Fibroblast of peridontal ligament (primary cell): ENCODE results near the gene FZR1.
"Not testable (repeated sequence)": the region's sequence is repeated elsewhere in the genome, so short reads cannot be mapped to it uniquely, and the experiment has no call there.

Experiments
- DNase-seq: peaks from one replicate; pipeline ENCODE4 v3.0.0-alpha.2; 2010; ENCODE audit errors: extremely low read depth

The FZR1 gene

DNA sequence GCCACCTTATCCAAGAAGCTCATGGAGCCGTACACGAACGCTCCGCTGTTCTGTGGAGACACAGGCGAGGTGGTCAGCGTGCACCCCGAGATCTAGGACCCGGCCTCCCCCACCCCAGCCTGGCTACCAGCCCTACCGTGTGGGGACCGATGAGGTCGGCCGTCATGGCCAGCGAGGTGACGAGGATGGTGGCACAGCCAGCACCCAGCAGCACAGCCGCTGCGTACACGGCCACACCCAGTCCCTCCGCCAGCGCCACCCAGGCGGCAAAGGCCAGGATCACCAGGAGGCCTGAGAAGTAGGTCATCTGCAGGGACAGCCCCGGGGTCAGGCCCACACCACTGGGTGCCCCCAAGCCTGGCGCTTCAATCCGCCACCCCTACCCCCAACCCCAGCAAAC lies 40.0 kb downstream of the FZR1 start:
- no peak for DNase-seq

DNA sequence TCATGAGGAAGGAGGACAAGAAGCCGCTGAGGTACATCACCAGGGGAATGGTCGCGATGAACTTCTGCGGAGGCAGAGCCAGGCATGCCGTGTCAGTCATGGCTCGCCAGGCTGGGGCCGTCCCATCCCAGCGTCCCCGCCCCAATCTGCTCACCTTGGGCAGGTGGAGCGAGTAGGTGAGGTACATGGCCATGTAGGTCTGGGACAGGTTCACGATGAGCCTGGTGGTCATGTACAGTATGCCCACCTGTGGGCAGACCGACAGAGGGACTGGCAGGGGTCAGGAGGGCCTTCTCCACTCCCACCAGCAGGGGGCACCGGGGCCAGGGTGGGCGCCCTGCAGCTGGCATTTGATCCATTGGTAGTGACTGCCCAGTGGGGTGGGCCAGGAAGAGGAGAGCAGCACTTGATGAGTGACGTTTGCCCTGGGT lies 41.2 kb downstream of the FZR1 start:
- no peak for DNase-seq

DNA sequence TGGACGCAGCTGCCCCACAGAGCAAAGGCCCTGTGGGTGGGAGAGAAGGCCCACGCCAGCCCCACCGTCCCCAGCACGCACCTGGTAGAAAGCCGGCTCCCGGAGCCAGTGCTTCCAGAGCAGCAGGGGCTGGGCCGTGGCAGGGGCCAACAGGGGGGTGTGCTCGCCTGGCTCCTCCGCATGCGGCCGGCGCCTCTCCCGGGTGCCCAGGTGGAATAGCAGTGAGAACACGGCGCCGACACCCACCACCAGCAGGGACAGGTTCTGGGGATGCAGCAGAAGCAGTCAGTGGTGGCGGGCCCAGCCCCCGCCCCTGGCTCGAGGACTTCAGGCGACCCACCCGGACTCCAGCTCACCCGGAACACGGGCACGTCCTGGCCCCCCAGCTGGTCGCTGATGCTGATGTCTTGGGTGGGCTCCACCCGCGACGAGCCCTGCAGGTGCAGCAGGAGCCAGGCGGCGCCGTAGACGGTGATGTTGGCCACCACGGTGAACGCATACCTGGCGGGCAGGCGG lies 41.7 kb downstream of the FZR1 start:
- DNase-seq, result no peak

DNA sequence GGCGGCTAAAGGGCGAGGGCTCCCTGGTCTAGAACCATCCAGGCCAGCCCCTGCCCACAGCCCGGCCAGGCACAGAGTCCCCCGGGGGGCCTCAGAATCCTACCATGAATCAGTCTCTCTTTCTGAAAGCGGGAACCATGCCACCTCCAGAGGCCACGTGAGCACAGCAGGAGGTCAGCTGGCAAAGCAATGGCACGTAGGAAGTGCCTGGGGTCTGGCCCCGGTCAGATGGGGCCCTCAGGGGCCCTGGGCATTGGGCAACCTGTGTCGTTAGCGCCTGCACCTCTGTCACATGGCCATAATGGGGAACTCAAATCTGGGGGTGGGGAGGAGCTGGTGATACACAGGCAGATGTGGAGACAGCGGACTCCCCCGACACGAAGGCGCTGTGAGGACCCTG lies 42.5 kb downstream of the FZR1 start:
- no peak for DNase-seq

DNA sequence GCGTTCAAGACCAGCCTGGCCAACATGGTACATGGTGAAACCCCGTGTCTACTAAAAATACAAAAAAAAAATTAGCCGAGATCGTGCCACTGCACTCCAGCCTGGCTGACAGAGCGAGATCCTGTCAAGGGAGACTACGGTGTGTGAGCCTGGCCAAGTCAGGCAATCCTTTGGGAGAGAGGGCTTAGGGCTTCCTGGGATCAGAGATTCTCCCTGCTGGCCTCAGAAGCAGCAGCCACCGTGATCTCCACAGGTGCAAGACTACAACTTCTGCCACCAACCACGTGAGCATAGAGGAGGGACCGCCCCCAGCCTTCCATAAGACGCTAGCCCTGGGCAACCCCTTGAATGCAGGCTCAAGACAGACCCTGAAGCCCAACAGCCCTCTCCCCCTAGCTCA lies 43.7 kb downstream of the FZR1 start:
- DNase-seq, result no peak

DNA sequence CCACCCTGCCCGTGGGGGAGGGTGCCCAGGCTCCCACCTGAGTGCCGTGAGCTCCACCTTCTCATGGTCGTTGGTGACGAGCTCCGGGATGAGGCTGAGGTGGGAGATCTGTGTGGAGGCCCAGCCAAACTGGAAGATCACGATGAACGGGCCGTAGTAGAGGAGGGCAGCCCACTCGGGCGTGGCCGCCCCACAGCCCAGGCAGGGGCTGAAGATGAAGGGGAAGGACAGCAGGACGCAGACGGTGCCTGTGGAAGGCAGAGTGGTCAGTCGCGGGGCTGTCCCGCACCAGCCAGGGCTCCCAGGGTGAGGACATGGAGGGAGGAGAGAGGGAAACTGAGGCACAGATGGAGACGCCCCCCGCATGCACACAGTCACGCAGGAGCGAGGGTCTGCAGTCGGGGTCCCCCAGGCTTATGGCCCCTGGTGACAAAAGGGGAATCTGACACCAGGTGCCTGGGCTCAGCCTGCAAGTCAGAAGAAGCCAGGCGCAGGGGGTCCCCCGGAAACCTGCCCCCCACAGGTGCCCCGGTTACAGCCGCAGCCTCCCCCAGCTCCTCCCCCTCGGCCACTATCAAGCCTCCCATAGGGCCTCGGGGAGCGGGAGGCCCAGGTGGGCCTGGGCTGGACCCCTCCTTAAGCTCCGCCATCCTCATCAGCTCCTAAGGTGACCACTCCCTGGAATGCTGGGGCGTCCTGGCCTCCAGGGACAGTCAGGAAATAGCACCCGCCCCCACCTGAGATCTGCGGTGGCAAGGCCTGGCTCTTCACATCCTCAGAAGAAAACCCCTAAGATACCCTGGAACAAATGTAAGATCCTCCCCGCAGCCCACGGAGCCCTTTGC lies 45.1 kb downstream of the FZR1 start:
- no peak for DNase-seq

DNA sequence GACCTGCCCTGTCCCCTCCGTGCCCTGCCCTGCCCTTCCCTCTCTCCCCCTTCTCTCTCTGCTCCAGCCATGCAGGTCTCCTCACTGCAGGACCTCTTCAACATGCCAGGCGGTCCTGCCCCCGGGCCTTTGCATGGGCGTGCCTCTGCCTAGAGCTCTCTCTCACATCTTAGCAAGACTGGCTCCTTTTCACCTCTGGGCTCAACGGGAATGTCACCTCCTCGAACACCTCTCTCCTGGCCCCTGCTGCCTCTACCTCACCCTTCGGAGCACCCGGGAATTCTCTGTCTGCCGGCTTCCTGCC lies 45.6 kb downstream of the FZR1 start:
- no peak for DNase-seq

DNA sequence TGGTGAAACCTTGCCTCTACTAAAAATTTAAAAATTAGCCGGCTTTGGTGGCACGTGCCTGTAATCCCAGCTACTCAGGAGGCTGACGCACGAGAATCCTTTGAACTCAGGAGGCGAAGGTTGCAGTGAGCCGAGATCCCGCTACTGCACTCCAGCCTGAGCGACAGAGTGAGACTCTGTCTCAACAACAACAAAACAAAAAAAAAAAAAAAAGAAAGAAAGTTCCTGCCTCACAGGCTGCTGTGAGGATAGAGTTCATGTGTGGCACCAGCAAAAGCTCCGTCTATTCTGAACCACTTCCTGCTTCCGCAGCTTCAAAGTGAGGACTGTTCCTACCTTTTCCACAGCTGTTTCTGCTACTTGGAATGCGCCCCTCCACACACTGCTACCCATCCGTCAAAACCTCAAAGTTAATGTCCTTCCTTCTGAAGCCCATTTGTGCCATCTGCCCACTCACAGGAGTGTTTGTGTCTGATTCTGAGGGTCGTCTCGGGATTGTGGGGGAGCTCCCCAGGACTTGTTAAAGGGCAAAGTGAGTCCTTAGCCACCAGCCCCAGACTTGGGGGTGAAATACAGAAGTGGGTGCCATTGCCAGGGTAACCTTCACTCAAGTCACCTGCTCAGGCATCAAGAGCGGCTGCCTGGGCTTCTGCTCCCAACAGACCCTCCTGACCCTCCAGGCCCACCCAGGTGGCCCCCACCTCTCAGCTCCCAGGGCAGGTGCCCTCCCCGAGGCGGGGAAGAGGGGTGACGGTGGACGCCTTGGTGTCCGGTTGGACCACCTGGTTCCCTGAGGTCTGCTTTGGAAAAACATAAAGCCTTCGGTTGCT lies 48.4 kb downstream of the FZR1 start:
- no peak for DNase-seq

DNA sequence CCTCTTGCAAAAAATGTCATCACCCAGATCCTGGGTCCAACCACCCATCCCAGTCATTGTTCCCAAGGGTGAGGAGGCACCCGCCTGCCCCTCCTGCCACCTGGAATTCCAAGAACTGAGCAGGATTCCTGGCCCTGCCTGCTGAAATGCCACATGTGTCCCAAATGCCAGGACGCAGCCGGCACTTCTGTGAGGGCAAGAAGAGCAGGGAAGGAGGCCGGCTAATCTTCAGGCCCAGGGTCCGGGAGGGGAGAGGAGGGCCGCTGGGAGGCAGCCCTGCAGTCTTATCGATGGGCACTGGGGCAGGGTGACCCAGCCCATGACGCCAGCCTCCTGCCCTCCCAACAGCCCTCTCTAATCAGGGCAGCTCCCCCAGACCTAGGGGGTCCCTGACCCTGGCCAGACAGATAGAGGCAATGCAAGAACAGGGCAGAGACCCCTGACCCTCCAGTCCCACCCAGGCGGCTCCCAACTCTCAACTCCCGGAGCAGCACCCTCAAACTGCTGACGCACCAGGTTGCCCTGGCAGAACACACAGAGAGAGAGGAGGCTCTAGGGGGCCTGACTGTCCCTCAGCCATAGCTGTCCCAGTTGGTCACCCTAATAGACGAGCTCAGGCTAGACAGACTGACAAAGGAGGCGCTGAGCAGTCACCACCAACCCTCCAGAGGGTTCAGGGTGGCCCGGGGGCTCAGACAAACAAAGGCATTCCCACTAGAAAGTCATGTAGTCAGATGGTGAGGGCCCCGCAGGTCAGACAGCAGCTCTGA lies 49.7 kb downstream of the FZR1 start:
- no peak for DNase-seq

DNA sequence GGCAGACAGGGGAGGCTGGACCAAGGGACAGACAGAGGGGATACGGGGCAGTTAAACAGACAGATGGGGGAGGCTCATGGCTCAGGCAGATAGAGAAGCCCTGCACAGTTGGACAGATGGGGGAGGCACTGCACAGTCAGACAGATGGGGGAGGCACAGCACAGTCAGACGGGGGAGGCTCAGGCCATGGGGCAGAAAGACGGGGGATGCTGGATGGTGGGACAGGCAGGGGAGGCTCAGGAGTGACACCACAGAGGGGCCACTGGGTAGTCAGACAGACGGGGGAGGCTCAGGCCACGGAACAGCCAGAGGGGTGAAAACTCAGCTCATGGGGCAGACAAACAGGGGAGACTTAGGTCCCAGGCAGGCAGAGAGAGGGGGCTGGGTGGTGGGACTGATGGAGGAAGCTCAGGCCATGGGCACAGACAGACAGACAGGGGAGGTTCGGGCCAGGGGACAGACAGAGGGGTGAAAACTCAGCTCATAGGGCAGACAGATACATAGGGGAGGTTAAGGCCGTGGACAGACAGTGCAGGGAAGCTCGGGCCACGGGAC lies 50.4 kb downstream of the FZR1 start:
- no peak for DNase-seq

DNA sequence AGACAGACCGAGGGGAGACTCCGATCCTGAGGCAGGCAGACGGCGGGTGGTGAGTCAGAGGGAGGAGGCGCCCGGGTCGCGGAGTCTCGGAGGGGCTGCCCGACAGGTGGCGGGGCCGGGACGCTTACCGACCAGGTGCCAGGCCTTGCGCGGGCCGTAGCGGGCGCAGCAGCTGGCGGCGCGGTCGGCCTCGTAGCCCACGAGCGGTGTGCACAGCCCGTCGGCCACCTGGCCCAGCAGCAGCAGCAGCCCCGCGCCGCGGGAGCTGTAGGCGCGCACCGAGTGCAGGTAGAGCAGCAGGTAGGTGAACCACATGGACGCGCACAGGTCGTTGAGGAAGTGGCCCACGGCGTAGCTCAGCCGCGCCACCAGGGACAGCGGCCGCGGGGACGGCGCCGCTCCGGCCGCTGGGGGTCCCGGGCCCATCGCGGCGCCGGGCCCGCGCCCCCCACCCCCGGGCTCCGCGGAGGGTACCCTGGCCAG lies 50.9 kb downstream of the FZR1 start:
- no peak for DNase-seq

DNA sequence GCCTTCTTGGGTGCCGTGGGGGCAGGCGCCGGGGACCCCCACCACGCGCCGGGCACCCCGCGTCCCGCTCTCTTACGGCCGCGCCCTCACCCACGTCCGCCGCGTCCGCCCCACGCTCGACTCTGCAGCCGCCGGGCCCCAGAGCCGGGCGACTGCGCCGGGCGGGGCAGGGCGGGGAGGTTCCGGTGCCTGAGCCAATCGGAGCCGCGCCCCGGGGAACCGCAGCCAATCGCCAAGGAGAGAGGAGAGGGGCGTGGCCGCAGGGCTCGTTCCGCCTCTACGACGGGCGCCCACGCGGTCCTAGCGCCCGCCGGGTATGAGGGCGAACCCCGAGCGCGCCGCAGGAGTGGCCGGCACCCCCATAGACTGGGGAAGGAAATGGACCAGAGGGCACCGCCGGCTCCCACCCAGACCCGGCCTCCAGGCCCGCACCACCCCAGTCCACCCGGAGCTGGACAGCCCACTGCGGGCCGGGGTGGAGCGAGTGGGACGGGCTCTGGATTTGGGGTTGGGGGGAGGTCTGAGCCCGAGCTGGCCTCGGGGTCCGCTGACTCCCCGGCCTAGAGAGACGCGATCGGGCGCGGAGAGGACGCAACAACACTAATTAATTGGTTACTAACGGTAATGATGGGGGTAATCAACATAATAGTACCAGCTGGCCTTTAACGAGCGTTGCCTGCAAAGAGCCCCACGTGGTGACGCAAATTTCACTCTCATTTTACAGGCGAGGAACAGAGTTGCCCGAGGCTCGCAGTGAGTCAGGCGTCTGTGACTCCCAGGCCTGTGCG lies 51.5 kb downstream of the FZR1 start, which contains the start of gene MFSD12:
Gene MFSD12 (minus strand): TSS at position 126 of the 788 bp plus-strand sequence. CDS start 183 bp downstream, outside the sequence.
- DNase-seq, result peak; percentile 87

DNA sequence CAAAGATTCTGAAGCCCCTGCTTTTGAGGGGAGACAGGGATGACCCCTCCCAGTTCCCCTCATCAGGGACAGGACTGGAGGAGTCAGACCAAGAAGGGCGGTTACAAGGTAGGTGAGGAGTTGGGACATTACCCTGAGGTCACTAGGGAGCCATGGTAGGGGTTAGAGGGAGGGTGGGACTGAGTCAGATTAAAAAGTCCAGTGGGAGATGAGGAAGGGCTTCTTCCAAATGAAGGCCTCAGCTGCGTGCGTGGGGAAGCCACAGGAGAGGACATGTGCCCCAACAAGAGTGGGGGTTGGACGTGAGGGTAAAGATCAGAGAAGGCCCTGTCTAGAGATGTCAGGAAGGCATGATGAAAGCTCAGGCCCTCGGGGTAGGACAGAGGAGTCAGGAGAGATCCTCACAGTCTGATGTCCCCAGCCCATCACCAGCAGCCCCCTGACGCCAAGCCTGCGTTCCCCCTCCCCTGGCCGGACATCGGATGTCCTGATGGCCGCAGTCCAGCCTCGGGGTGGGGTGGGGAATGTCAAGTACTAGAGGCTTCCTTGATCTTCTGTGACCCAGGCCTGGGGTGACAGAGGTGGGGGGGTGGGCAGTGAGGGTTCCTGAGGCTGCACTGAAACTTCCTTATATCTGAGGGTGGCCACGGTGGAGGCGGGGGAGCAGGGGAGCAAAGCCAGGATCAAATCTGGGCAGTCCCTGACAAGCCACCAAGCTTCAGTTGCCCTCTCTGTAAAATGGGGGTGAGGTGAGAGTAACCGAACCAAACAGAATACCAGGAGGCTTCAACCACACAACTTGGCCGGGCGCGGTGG lies 57.8 kb downstream of the FZR1 start:
- no peak for DNase-seq

DNA sequence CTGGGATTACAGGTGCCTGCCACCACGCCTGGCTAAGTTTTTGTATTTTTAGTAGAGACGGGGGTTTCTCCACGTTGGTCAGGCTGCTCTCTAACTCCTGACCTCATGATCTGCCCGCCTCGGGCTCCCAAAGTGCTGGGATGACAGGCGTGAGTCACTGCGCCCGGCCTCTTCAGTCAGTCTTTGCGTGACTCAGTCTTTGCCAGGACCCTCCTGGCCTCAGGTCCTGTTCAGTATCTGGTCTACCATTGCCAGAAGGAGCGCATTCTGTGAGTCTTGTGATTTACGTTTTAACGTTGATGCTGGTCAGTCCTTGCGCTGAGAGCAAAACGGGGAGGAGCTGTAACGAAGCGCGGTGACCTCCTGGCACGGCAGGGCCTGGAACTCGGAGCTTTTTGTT lies 59.0 kb downstream of the FZR1 start:
- no peak for DNase-seq

DNA sequence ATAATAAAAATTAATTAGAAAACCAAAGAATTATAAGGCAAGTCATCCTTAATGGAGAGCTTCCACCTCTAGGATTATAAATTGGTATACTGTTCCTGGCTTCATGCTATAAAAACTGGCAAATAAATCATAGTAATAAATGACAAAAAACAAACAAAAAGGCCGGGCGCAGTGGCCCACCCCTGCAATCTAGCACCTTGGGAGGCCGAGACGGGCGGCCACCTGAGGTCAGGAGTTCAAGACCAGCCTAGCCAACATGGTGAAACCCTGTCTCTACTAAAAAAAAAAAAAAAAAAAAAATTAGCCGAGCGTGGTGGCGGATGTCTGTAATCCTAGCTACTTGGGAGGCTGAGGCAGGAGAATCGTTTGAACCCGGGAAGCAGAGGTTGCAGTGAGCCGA lies 63.9 kb downstream of the FZR1 start:
- DNase-seq, result not testable (repeated sequence)

DNA sequence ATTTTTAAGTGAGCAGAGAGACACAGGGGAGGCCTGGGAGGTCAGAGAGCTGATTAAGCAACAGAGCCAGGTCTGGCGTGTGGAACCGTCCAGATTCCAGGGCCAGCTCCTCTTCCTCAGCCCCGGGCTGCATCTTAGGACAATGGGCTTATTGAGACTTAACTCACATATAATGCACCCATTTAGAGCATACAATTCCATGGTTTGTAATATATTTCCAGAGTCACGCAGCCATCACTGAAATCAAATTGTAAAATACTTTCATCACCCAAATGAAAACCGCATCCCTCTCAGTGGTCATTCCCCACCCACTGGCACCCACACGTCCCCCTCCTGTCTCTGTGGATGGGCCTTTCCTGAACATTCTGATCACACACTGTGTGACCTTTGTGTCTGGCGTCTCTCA lies 64.5 kb downstream of the FZR1 start:
- no peak for DNase-seq

DNA sequence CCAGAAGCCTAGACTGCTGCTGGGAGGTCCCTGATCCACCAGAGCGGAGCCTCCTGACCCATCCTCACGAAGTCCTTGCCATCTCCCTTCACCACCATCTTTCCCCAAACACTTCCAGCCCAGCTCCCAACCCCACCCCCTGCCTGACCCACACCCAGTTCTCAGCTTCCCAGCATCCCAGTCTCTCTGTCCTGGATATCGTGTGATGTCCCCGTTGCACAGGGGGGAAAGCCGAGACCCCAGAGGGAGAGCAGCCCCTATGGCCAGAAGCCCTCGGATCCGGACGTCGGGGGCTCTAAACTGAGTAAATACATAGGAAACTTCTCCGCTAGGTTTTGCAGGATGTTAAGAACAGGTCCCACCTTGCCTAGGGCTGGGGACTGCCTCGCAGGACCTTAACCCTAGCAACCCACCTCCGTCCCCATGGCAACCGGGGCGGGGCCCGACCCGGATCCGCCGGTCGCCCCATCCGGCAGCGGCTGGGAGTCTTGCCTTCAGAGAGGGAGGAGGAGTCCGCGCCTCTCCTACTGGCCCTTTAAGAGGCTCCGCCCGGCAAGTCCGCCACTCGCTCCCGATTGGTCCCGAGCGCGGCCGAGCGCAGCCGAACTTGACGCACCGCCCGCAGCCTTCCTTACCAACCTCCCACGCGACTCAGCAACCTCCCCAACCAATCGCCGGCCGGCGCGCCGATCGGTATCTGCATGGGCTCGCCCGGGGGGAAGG lies 66.2 kb downstream of the FZR1 start:
- peak; percentile 99 for DNase-seq

DNA sequence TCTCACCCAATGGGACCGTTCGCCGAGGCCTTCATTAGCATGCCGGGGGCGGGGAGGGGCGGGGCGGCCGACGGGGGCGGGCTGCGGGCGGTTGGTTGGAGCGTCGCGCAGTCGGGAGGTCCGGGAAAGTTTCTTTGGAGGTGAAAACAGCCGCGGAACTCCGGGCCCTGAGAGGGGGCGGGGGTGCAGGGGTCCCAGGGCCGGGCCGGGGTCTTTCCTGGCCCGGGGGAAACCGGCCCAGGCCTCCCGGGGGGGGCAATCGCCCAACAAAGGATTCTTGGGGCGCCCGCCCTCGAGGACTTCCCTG lies 66.7 kb downstream of the FZR1 start, which contains the start of gene HMG20B:
Gene HMG20B (plus strand): TSS at position 90 of the 307 bp plus-strand sequence. CDS start 366 bp downstream, outside the sequence.
- DNase-seq, result no peak

DNA sequence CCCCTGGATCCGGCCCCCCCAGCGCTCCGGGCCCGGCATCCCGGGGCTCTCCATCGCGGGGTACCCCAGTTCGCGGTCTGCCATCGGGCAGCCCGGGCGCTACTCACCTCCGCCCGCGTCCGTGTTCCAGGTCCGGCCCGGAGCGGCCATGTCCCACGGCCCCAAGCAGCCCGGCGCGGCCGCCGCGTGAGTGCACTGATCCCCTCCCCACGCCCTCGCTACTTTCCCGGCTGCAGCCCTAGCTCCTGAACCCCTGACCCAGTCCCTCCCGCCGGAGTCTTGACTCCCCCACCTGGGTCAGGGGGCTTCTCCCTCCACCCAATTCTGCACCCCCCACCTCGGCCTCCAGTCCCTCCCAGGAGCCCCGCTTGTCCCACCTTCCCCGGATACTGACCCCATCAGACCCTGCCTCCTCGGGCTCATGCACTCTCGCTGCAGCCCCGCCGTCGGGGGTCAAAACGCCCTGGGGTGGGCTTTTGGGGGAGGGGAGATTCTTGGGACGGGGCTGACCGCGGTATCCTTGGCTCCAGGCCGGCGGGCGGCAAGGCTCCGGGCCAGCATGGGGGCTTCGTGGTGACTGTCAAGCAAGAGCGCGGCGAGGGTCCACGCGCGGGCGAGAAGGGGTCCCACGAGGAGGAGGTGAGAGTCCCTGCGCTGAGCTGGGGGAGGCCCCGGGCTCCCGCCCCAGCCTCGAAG lies 67.2 kb downstream of the FZR1 start:
- no peak for DNase-seq
